ENCODE data around the gene ZNF232. TPM values are rescaled to one million over a fixed set of nuclear protein-coding genes. Genes with fewer than 3 reads are reported as not detected.
"Not testable (repeated sequence)": the region's sequence is repeated elsewhere in the genome, so short reads cannot be mapped to it uniquely, and the experiment has no call there.

ZNF232 gene
- polyA plus RNA-seq, 4 donors = 6.3 to 11.2 (median 8.3) TPM

- not testable (repeated sequence) for H3K27ac ChIP-seq (ENCODE audit: low read depth in 1 of 3, low read length in 2 of 3); H3K4me1 ChIP-seq (ENCODE audit: control insufficient read depth in 3 of 3, insufficient read depth in 2 of 3, low read depth in 1 of 3, low read length in 2 of 3); FAIRE-seq; H3K9me3 ChIP-seq (ENCODE audit: control insufficient read depth in 2 of 2, insufficient read depth in 1 of 2, low read depth in 1 of 2, low read length in 1 of 2); DNase-seq; H3K27me3 ChIP-seq (ENCODE audit: control insufficient read depth in 3 of 3, insufficient read depth in 3 of 3, low read length in 3 of 3); H3K4me3 ChIP-seq (ENCODE audit: low read depth in 1 of 3, low read length in 3 of 3); H3K36me3 ChIP-seq (ENCODE audit: control insufficient read depth in 3 of 3, insufficient read depth in 2 of 3, low read depth in 1 of 3, low read length in 3 of 3)
- WGBS, 3 donors = 89 to 91% (median 90%) methylated on average over 13 to 15 of the region's 15 CpGs
Measured at GRCh38 chr17:5132503-5133225, 21.0 kb upstream of the ZNF232 start.

- WGBS, 3 donors = 82 to 84% (median 83%) methylated on average over 14 to 16 of the region's 16 CpGs
- not testable (repeated sequence) for H3K27me3 ChIP-seq (ENCODE audit: control insufficient read depth in 3 of 3, insufficient read depth in 3 of 3, low read length in 3 of 3)
Measured at GRCh38 chr17:5131799-5132502, 20.3 kb upstream of the ZNF232 start.

GRCh38 chr17:5131146-5131715 lies 19.6 kb upstream of the ZNF232 start:
- H3K27me3 ChIP-seq (ENCODE audit: control insufficient read depth in 3 of 3, insufficient read depth in 3 of 3, low read length in 3 of 3) = no peaks in the 10 kb centered on the region
- FAIRE-seq (no peak), DNase-seq (no peak)
- WGBS, 3 donors = 61 to 84% (median 67%) methylated on average over 7 of the region's 7 CpGs
- no peak overlapping the region for H3K27ac ChIP-seq (ENCODE audit: low read depth in 1 of 3, low read length in 2 of 3)
- no peaks in the 10 kb centered on the region for H3K36me3 ChIP-seq (ENCODE audit: control insufficient read depth in 3 of 3, insufficient read depth in 2 of 3, low read depth in 1 of 3, low read length in 3 of 3)
- no peaks in the 10 kb centered on the region for H3K9me3 ChIP-seq (ENCODE audit: control insufficient read depth in 2 of 2, insufficient read depth in 1 of 2, low read depth in 1 of 2, low read length in 1 of 2)
- H3K4me3 ChIP-seq (ENCODE audit: low read depth in 1 of 3, low read length in 3 of 3) = no peak overlapping the region
- H3K4me1 ChIP-seq (ENCODE audit: control insufficient read depth in 3 of 3, insufficient read depth in 2 of 3, low read depth in 1 of 3, low read length in 2 of 3) = no peaks in the 10 kb centered on the region

More at GRCh38 chr17:5131799-5132502, 20.3 kb upstream of the ZNF232 start:
- not testable (repeated sequence) for H3K27ac ChIP-seq (ENCODE audit: low read depth in 1 of 3, low read length in 2 of 3); H3K4me3 ChIP-seq (ENCODE audit: low read depth in 1 of 3, low read length in 3 of 3); H3K36me3 ChIP-seq (ENCODE audit: control insufficient read depth in 3 of 3, insufficient read depth in 2 of 3, low read depth in 1 of 3, low read length in 3 of 3); H3K9me3 ChIP-seq (ENCODE audit: control insufficient read depth in 2 of 2, insufficient read depth in 1 of 2, low read depth in 1 of 2, low read length in 1 of 2); H3K4me1 ChIP-seq (ENCODE audit: control insufficient read depth in 3 of 3, insufficient read depth in 2 of 3, low read depth in 1 of 3, low read length in 2 of 3); DNase-seq; FAIRE-seq

GRCh38 chr17:5130687-5131086 lies 19.0 kb upstream of the ZNF232 start:
- H3K27ac ChIP-seq (ENCODE audit: low read depth in 1 of 3, low read length in 2 of 3); H3K27me3 ChIP-seq (ENCODE audit: control insufficient read depth in 3 of 3, insufficient read depth in 3 of 3, low read length in 3 of 3); H3K36me3 ChIP-seq (ENCODE audit: control insufficient read depth in 3 of 3, insufficient read depth in 2 of 3, low read depth in 1 of 3, low read length in 3 of 3); H3K4me3 ChIP-seq (ENCODE audit: low read depth in 1 of 3, low read length in 3 of 3); H3K4me1 ChIP-seq (ENCODE audit: control insufficient read depth in 3 of 3, insufficient read depth in 2 of 3, low read depth in 1 of 3, low read length in 2 of 3); FAIRE-seq; H3K9me3 ChIP-seq (ENCODE audit: control insufficient read depth in 2 of 2, insufficient read depth in 1 of 2, low read depth in 1 of 2, low read length in 1 of 2); DNase-seq: not testable (repeated sequence)
- 81 to 88% (median 83%) methylated on average over 5 of the region's 5 CpGs for WGBS, 3 donors

- DNase-seq; H3K9me3 ChIP-seq (ENCODE audit: control insufficient read depth in 2 of 2, insufficient read depth in 1 of 2, low read depth in 1 of 2, low read length in 1 of 2); H3K27me3 ChIP-seq (ENCODE audit: control insufficient read depth in 3 of 3, insufficient read depth in 3 of 3, low read length in 3 of 3); H3K4me1 ChIP-seq (ENCODE audit: control insufficient read depth in 3 of 3, insufficient read depth in 2 of 3, low read depth in 1 of 3, low read length in 2 of 3); H3K36me3 ChIP-seq (ENCODE audit: control insufficient read depth in 3 of 3, insufficient read depth in 2 of 3, low read depth in 1 of 3, low read length in 3 of 3); FAIRE-seq; H3K4me3 ChIP-seq (ENCODE audit: low read depth in 1 of 3, low read length in 3 of 3); H3K27ac ChIP-seq (ENCODE audit: low read depth in 1 of 3, low read length in 2 of 3): not testable (repeated sequence)
- WGBS, 3 donors = 90 to 92% (median 91%) methylated on average over 10 of the region's 10 CpGs
Measured at GRCh38 chr17:5130261-5130660, 18.6 kb upstream of the ZNF232 start.

- DNase-seq, FAIRE-seq: not testable (repeated sequence)
- WGBS, 3 donors = 81 to 90% (median 89%) methylated on average over 8 of the region's 8 CpGs
Measured at GRCh38 chr17:5129770-5130169, 18.1 kb upstream of the ZNF232 start.

GRCh38 chr17:5128905-5129535 lies 17.3 kb upstream of the ZNF232 start:
- H3K9me3 ChIP-seq (ENCODE audit: control insufficient read depth in 2 of 2, insufficient read depth in 1 of 2, low read depth in 1 of 2, low read length in 1 of 2) = no peaks in the 10 kb centered on the region
- H3K36me3 ChIP-seq (ENCODE audit: control insufficient read depth in 3 of 3, insufficient read depth in 2 of 3, low read depth in 1 of 3, low read length in 3 of 3) = no peaks in the 10 kb centered on the region
- H3K27ac ChIP-seq (ENCODE audit: low read depth in 1 of 3, low read length in 2 of 3) = no peak overlapping the region
- H3K27me3 ChIP-seq (ENCODE audit: control insufficient read depth in 3 of 3, insufficient read depth in 3 of 3, low read length in 3 of 3) = peaks cover 0 to 2% (median 0%) of the 10 kb centered on the region in 3 donors
- FAIRE-seq (no peak), DNase-seq (no peak)
- H3K4me1 ChIP-seq (ENCODE audit: control insufficient read depth in 3 of 3, insufficient read depth in 2 of 3, low read depth in 1 of 3, low read length in 2 of 3) = no peaks in the 10 kb centered on the region
- 86 to 88% (median 87%) methylated on average over 11 of the region's 11 CpGs for WGBS, 3 donors
- no peak overlapping the region for H3K4me3 ChIP-seq (ENCODE audit: low read depth in 1 of 3, low read length in 3 of 3)

More at GRCh38 chr17:5129770-5130169, 18.1 kb upstream of the ZNF232 start:
- not testable (repeated sequence) for H3K27ac ChIP-seq (ENCODE audit: low read depth in 1 of 3, low read length in 2 of 3); H3K27me3 ChIP-seq (ENCODE audit: control insufficient read depth in 3 of 3, insufficient read depth in 3 of 3, low read length in 3 of 3); H3K4me3 ChIP-seq (ENCODE audit: low read depth in 1 of 3, low read length in 3 of 3); H3K36me3 ChIP-seq (ENCODE audit: control insufficient read depth in 3 of 3, insufficient read depth in 2 of 3, low read depth in 1 of 3, low read length in 3 of 3); H3K9me3 ChIP-seq (ENCODE audit: control insufficient read depth in 2 of 2, insufficient read depth in 1 of 2, low read depth in 1 of 2, low read length in 1 of 2); H3K4me1 ChIP-seq (ENCODE audit: control insufficient read depth in 3 of 3, insufficient read depth in 2 of 3, low read depth in 1 of 3, low read length in 2 of 3)

- H3K4me3 ChIP-seq (ENCODE audit: low read depth in 1 of 3, low read length in 3 of 3); H3K4me1 ChIP-seq (ENCODE audit: control insufficient read depth in 3 of 3, insufficient read depth in 2 of 3, low read depth in 1 of 3, low read length in 2 of 3); H3K9me3 ChIP-seq (ENCODE audit: control insufficient read depth in 2 of 2, insufficient read depth in 1 of 2, low read depth in 1 of 2, low read length in 1 of 2); H3K27me3 ChIP-seq (ENCODE audit: control insufficient read depth in 3 of 3, insufficient read depth in 3 of 3, low read length in 3 of 3); DNase-seq; H3K36me3 ChIP-seq (ENCODE audit: control insufficient read depth in 3 of 3, insufficient read depth in 2 of 3, low read depth in 1 of 3, low read length in 3 of 3); H3K27ac ChIP-seq (ENCODE audit: low read depth in 1 of 3, low read length in 2 of 3); FAIRE-seq: not testable (repeated sequence)
- WGBS, 3 donors = 74 to 80% (median 78%) methylated on average over 8 of the region's 8 CpGs
Measured at GRCh38 chr17:5128387-5128786, 16.7 kb upstream of the ZNF232 start.
